ENCODE data around the gene LMF1.

DNA sequence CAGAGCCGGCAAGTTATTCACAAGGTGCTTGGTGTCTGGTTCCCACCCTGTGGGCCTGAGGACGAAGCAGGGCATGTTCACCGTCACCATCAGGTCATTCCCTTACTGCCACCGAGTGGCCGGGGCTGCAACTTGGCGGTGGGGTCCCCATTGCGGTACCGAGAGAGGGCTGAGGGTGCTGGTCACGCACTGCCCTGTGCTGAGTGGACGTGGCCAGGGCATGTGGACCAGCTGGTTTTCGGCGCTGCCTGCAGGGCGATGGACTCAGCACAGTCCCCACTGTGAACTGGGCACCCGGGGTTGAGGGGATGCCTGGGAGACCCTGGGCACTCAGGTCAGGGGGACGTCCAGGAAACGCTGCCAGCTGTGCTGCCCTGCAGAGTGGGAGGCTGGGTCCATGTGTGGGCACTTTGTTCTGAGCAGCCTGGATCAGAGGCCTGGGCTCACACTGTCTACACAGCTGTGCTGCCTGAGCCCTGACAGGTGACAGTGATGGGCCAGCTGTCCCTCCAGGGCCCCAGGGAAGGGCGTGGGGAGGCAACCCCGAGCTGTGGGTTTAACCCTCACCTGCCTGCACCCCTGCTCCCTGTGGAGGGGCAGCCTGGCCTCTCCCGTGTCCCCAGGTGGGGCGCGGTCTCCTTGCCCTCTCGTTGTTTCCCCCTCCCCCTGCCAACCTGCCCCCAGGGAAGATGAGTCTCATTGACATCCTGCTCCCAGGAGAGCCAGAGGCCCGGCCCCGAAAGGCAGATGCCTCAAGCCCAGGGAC lies 131.0 kb downstream of the LMF1 start:
- TF ChIP-seq, protein P1, sequence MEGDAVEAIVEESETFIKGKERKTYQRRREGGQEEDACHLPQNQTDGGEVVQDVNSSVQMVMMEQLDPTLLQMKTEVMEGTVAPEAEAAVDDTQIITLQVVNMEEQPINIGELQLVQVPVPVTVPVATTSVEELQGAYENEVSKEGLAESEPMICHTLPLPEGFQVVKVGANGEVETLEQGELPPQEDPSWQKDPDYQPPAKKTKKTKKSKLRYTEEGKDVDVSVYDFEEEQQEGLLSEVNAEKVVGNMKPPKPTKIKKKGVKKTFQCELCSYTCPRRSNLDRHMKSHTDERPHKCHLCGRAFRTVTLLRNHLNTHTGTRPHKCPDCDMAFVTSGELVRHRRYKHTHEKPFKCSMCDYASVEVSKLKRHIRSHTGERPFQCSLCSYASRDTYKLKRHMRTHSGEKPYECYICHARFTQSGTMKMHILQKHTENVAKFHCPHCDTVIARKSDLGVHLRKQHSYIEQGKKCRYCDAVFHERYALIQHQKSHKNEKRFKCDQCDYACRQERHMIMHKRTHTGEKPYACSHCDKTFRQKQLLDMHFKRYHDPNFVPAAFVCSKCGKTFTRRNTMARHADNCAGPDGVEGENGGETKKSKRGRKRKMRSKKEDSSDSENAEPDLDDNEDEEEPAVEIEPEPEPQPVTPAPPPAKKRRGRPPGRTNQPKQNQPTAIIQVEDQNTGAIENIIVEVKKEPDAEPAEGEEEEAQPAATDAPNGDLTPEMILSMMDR (IDR thresholded peaks at IDR 0.05), result no peak
- TF ChIP-seq POLR2A (IDR thresholded peaks at IDR 0.05), result no peak
